GM12878 (cell line): ENCODE results near the gene ZNF700. TPM values are rescaled to one million over a fixed set of nuclear protein-coding genes. Genes with fewer than 3 reads are reported as not detected.
A peak's percentile ranks its signal among the peaks of the same experiment; 100 is the strongest.

ENCODE experiments used
- ATAC-seq: fragments of 200-7000 bp; cut with Tn5 transposase; 3 replicates; pipeline ENCODE4 v1.9.1; 2020; ENCODE audit warnings: mild to moderate bottlenecking, moderate library complexity
- BruUV-seq: library from RNA; stranded (reverse); fragments of 400-500 nt; replicated peaks from 2 replicates; lab custom pipeline; 2021; lab: Mats Ljungman, UMichigan
- CTCF ChIA-PET: fragments of 300-600 bp; sonication (Branson Sonifier 250); formaldehyde crosslinking; extraction: SDS; loops from one replicate; lab custom pipeline; 2021; ENCODE audit warnings: inconsistent platforms; lab: Yijun Ruan, JAX
- POLR2A ChIA-PET: fragments of 350-600 bp; formaldehyde crosslinking; extraction: SDS; loops from one replicate; lab custom pipeline; 2021; ENCODE audit warnings: inconsistent platforms; lab: Charles Lee
- RAD21 ChIA-PET: fragments of 300-600 bp; sonication (Branson Sonifier 250); formaldehyde crosslinking; loops from one replicate; lab custom pipeline; 2023; ENCODE audit warnings: antibody characterized with exemption; ENCODE audit not compliant: unreplicated experiment; lab: Charles Lee
- SMC1A ChIA-PET: fragments of 300-600 bp; sonication (Branson Sonifier 250); formaldehyde crosslinking; loops from one replicate; lab custom pipeline; 2023; ENCODE audit not compliant: unreplicated experiment, uncharacterized antibody; lab: Charles Lee
- DNase-seq: peaks from one replicate; pipeline ENCODE4 v3.0.0-alpha.2; 2011; ENCODE audit warnings: low read depth, low spot score
- FAIRE-seq: peaks from 3 replicates; lab custom pipeline; 2011; peaks lifted over from hg19 to GRCh38; lab: Jason Lieb, UNC
- H2AFZ ChIP-seq: 2 replicates; pipeline ENCODE4 v1.6.0; 2011; ENCODE audit warnings: low read depth, low read length, control low read depth; ENCODE audit not compliant: control insufficient read depth
- H3K27ac ChIP-seq: 2 replicates; pipeline ENCODE4 v1.5.1; 2011; ENCODE audit warnings: control low read depth; ENCODE audit not compliant: control insufficient read depth, insufficient read depth
- H3K27me3 ChIP-seq, 2 experiments: replicated peaks in 1 of 2; 2 replicates each; pipeline versions ENCODE4 v1.6.0 to v1.6.1; 2011; ENCODE audit warnings: low read length in 1 of 2; ENCODE audit not compliant: control insufficient read depth in 2 of 2, insufficient read depth in 2 of 2
- H3K36me3 ChIP-seq, 2 experiments: 2 replicates each; pipeline ENCODE4 v1.5.1; 2011; ENCODE audit warnings: low read length in 1 of 2; ENCODE audit not compliant: control insufficient read depth in 2 of 2, insufficient read depth in 2 of 2
- H3K4me1 ChIP-seq: 2 replicates; pipeline ENCODE4 v1.6.1; 2011; ENCODE audit warnings: mild to moderate bottlenecking, low read length, moderate library complexity, mixed read lengths; ENCODE audit not compliant: control insufficient read depth, insufficient read depth
- H3K4me2 ChIP-seq: 2 replicates; pipeline ENCODE4 v1.6.0; 2011; ENCODE audit warnings: control low read depth; ENCODE audit not compliant: control insufficient read depth, insufficient read depth
- H3K4me3 ChIP-seq: fragments of 200-600 bp; sonication (generic); 2 replicates; pipeline ENCODE4 v1.5.1; 2016
- H3K79me2 ChIP-seq: 2 replicates; pipeline ENCODE4 v1.6.0; 2011; ENCODE audit warnings: low read length; ENCODE audit not compliant: control insufficient read depth, insufficient read depth
- H3K9ac ChIP-seq: 2 replicates; pipeline ENCODE4 v1.8.0; 2011; ENCODE audit warnings: low read length, control low read depth, mixed read lengths; ENCODE audit not compliant: control insufficient read depth, insufficient read depth
- H3K9me3 ChIP-seq: replicated peaks from 3 replicates; pipeline ENCODE4 v1.5.1; 2011; ENCODE audit warnings: mild to moderate bottlenecking, low read length; ENCODE audit not compliant: control insufficient read depth, insufficient read depth
- H4K20me1 ChIP-seq: 2 replicates; pipeline ENCODE4 v1.6.0; 2011; ENCODE audit not compliant: control insufficient read depth, insufficient read depth
- ATF2 ChIP-seq: IDR thresholded peaks from 2 replicates; pipeline ENCODE4 v1.6.1; 2012; ENCODE audit warnings: low read length, inconsistent platforms
- CHD2 ChIP-seq: IDR thresholded peaks from 2 replicates; pipeline ENCODE4 v1.6.1; 2011; ENCODE audit warnings: low read depth, low read length, improper control_type of control experiment, borderline replicate concordance
- CREM ChIP-seq: IDR thresholded peaks from 2 replicates; pipeline ENCODE4 v1.6.1; 2014; ENCODE audit warnings: antibody characterized with exemption, low read depth
- JUNB ChIP-seq: IDR thresholded peaks from 2 replicates; pipeline ENCODE4 v1.6.1; 2016; ENCODE audit warnings: antibody characterized with exemption, mild to moderate bottlenecking
- LARP7 ChIP-seq: fragments of 450-650 bp; IDR thresholded peaks from 2 replicates; pipeline ENCODE4 v1.6.1; 2017; ENCODE audit warnings: mild to moderate bottlenecking
- MYC ChIP-seq: IDR thresholded peaks from 2 replicates; pipeline ENCODE4 v1.6.1; 2011; ENCODE audit warnings: mild to moderate bottlenecking, low read length, moderate library complexity, inconsistent platforms; ENCODE audit not compliant: insufficient read depth, insufficient replicate concordance, insufficient read length, severe bottlenecking
- PML ChIP-seq: IDR thresholded peaks from 2 replicates; pipeline ENCODE4 v1.6.1; 2012; ENCODE audit warnings: low read length, inconsistent platforms
- POLR2AphosphoS2 ChIP-seq: IDR thresholded peaks from 2 replicates; pipeline ENCODE4 v1.6.1; 2011; ENCODE audit warnings: low read depth, mild to moderate bottlenecking, low read length, improper control_type of control experiment, moderate library complexity
- PRDM15 ChIP-seq: fragments of 450-650 bp; formaldehyde crosslinking; IDR thresholded peaks from 2 replicates; pipeline ENCODE4 v1.4.0; 2020; ENCODE audit warnings: mild to moderate bottlenecking, moderate library complexity
- SMC3 ChIP-seq: IDR thresholded peaks from 2 replicates; pipeline ENCODE4 v1.6.1; 2011; ENCODE audit warnings: low read length, improper control_type of control experiment, borderline replicate concordance
- SREBF1 ChIP-seq: IDR thresholded peaks from 2 replicates; pipeline ENCODE4 v1.6.1; 2012; ENCODE audit warnings: mild to moderate bottlenecking, low read length
- ZNF622 ChIP-seq: fragments of 450-650 bp; IDR thresholded peaks from 2 replicates; pipeline ENCODE4 v1.6.1; 2017; ENCODE audit warnings: mild to moderate bottlenecking, inconsistent platforms
- WGBS: methylation state at CpG from one replicate; pipeline ENCODE4 v1.1.6; 2016; ENCODE audit warnings: low lambda C conversion rate; ENCODE audit not compliant: insufficient replicate concordance, insufficient coverage; ENCODE audit errors: missing lambda C conversion rate; 5-methylcytosine and 5-hydroxymethylcytosine counted together
- in situ Hi-C: fragments of 300-500 bp; cut with MboI; formaldehyde crosslinking; loops from 9 replicates; pipeline ENCODE4 v1.14.3; 2018; ENCODE audit warnings: mixed read lengths
- intact Hi-C: fragments of 100-400 bp; cut with micrococcal nuclease; formaldehyde crosslinking; loops from one replicate; pipeline ENCODE4 v1.14.2; 2022; ENCODE audit not compliant: unreplicated experiment
- polyA plus RNA-seq, 11 experiments: library from polyadenylated mRNA; depleted of rRNA in 4 of 11; unstranded in 6 of 11; stranded (reverse) in 5 of 11; fragments of >200 nt; fragmentation: Nextera tagmentation in 4 of 11; fragmentation: Illumina TruSeq in 1 of 11; extraction: Ambion mirVana in 4 of 11; extraction: Trizol in 1 of 11; gene quantifications; 1 replicate in 1 of 11; 2 replicates in 10 of 11; pipeline versions ENCODE4 v1.2.1 to v1.2.3, GENCODE V29; 2011 to 2016; ENCODE audit warnings: inconsistent platforms in 2 of 11, missing spikeins in 2 of 11, low read depth in 1 of 11
- total RNA-seq, 4 experiments: library from RNA; depleted of rRNA in 3 of 4; stranded (reverse); fragments of >200 nt in 3 of 4; fragmentation: Illumina TruSeq in 1 of 4; extraction: Trizol in 1 of 4; gene quantifications; 2 replicates each; pipeline versions ENCODE4 v1.2.1 to v1.2.3, GENCODE V29; 2013 to 2021

ZNF700 gene
- total and polyA plus RNA-seq, 10 of the 15 experiments (the other 5 are each of a cell fraction or from before 2014, with no cell fraction given), result 6.7 to 16.0 (median 11.1) TPM

DNA sequence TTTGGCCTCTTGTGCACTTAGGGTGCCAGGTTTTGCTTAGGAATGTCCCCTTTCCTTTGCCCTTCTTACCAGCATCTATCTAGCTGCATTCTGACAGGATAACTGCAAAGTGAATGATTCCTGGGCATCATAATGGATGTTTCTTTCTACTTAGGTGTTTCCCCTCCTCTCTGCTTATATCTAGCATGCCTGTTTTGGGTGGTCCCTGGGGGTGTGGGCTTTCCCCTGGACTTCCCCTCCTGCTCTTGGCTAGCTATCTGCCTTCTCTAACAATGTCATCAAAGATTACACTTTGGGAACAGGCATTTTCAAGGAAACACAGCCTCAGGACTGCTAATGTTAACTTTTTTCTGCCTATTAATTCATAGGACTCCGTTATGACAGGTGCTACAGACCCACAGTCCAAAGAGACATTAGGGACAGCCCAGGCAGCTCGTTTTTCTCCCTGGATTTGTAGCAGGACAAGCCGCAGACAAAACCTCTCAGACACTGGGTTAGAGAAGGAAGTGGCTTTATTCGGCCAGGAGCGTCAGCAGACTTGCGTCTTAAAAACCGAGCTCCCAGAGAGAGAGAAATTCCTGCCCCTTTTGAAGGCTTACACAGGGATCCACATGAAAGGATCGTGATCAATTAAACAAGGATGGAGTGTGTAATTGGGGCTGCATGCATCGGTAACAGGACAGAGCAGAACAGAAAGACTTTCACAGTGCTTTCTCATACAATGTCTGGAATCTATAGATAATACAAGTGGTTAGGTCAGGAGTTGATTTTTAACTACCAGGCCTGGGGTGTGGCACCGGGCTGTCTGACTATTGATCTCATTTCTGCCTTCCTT lies 17.3 kb downstream of the ZNF700 start:
- no peaks in the 10 kb centered on the region for H3K27me3 ChIP-seq
- no peak overlapping the region for H3K9ac ChIP-seq
- peaks cover 65% of the 10 kb centered on the region for H3K9me3 ChIP-seq
- ChIA-PET SMC1A (interaction anchor here (1.2 kb wide), 1 partner anchor 12 kb away, joined by 4 read pairs; no protein-coding TSS in a partner anchor), CTCF (no interaction called here)
- 80% methylated on average over 10 of the region's 10 CpGs for WGBS
- FAIRE-seq (no peak), ATAC-seq (no peak)
- 0 out of 2 replicates have a peak overlapping the region, but pooled peaks have one; percentile 11 for H3K4me3 ChIP-seq
- no peaks in the 10 kb centered on the region for H4K20me1 ChIP-seq
- H3K4me2 ChIP-seq, result no peak overlapping the region
- H3K79me2 ChIP-seq, result peaks cover 3% of the 10 kb centered on the region
- in situ Hi-C loops, result no loop called here
- H3K4me1 ChIP-seq, result no peaks in the 10 kb centered on the region
- peaks cover 4 to 7% of the 10 kb centered on the region in 2 experiments; a peak in 3 of 4 replicates for H3K36me3 ChIP-seq
- TF ChIP-seq SREBF1 (no peak), ATF2 (no peak), SMC3 (no peak), CHD2 (no peak), LARP7 (no peak), JUNB (no peak), POLR2AphosphoS2 (no peak), MYC (no peak), CREM (no peak), PML (no peak), PRDM15 (CRISPR knock-in tag) (no peak), ZNF622 (no peak)
- TF ChIP-seq, all 136 proteins: peak for 0
- H3K27ac ChIP-seq, result no peak overlapping the region
- BruUV-seq, result no TSS peak
- ChIA-PET POLR2A (no interaction called here), RAD21 (no interaction called here)
- H2AFZ ChIP-seq, result no peak overlapping the region
- intact Hi-C loops, result no loop called here
- DNase-seq, result no peak
